Nephron (organoid): ENCODE results near the gene RBPJL.

ENCODE experiments used
- H3K27ac Mint-ChIP-seq, 3 experiments: 2 replicates each; pipeline ENCODE4 v1.8.0; 2020; ENCODE audit warnings: mixed read lengths in 3 of 3, mild to moderate bottlenecking in 2 of 3, moderate library complexity in 1 of 3
- H3K27me3 Mint-ChIP-seq: 2 replicates; pipeline ENCODE4 v1.8.0; 2021; ENCODE audit warnings: low read depth, mild to moderate bottlenecking, moderate library complexity, mixed read lengths
- H3K36me3 Mint-ChIP-seq: 2 replicates; pipeline ENCODE4 v1.8.0; 2020; ENCODE audit warnings: low read depth, mixed read lengths
- H3K4me1 Mint-ChIP-seq: 2 replicates; pipeline ENCODE4 v1.8.0; 2020; ENCODE audit warnings: mixed read lengths
- H3K4me3 Mint-ChIP-seq, 3 experiments: 2 replicates each; pipeline ENCODE4 v1.8.0; 2020; ENCODE audit warnings: mild to moderate bottlenecking in 3 of 3, mixed read lengths in 3 of 3, moderate library complexity in 2 of 3
- H3K9me3 Mint-ChIP-seq: 2 replicates; pipeline ENCODE4 v1.8.0; 2020; ENCODE audit warnings: mixed read lengths
- TF ChIP-seq, protein P1 (sequence below), 3 experiments: fragments of 200-600 bp; sonication (generic); IDR thresholded peaks; one replicate each; pipeline ENCODE4 v1.5.0; 2021; ENCODE audit warnings: antibody characterized with exemption in 3 of 3; ENCODE audit not compliant: unreplicated experiment in 3 of 3

The RBPJL gene, protein sequence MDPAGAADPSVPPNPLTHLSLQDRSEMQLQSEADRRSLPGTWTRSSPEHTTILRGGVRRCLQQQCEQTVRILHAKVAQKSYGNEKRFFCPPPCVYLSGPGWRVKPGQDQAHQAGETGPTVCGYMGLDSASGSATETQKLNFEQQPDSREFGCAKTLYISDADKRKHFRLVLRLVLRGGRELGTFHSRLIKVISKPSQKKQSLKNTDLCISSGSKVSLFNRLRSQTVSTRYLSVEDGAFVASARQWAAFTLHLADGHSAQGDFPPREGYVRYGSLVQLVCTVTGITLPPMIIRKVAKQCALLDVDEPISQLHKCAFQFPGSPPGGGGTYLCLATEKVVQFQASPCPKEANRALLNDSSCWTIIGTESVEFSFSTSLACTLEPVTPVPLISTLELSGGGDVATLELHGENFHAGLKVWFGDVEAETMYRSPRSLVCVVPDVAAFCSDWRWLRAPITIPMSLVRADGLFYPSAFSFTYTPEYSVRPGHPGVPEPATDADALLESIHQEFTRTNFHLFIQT

DNA sequence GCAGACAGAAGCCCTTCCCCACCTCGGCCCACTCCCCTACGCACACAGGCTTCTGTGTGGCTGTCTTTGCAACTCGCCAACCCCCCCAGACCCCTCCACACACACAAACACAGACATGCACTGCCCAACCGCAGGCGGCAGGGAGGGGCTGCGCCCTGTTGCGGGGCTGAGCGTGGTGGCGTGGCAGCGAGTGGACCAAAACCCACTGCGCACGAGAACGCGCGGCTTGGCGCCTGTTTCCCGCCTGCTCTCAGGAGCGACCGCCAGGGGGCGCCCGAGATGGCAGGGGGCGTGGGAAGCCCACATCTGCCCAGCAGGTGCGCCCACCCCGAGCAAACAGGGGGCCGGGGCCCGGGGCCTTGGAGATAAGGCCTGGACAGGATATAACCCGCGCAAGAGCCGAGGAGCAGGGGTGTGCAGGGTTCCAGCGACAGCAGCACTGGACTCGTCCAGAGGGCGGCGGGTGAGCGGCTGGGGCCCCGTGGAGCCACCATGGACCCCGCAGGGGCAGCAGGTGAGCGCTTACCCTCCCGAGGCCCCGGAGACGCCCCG lies at the start of gene RBPJL:
TSS of gene RBPJL (plus strand) at position 410 of the 552 bp plus-strand sequence. CDS start at position 493, 83 bp downstream.
- TF ChIP-seq, protein P1, sequence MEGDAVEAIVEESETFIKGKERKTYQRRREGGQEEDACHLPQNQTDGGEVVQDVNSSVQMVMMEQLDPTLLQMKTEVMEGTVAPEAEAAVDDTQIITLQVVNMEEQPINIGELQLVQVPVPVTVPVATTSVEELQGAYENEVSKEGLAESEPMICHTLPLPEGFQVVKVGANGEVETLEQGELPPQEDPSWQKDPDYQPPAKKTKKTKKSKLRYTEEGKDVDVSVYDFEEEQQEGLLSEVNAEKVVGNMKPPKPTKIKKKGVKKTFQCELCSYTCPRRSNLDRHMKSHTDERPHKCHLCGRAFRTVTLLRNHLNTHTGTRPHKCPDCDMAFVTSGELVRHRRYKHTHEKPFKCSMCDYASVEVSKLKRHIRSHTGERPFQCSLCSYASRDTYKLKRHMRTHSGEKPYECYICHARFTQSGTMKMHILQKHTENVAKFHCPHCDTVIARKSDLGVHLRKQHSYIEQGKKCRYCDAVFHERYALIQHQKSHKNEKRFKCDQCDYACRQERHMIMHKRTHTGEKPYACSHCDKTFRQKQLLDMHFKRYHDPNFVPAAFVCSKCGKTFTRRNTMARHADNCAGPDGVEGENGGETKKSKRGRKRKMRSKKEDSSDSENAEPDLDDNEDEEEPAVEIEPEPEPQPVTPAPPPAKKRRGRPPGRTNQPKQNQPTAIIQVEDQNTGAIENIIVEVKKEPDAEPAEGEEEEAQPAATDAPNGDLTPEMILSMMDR (IDR thresholded peaks at IDR 0.05; ENCODE audit: unreplicated experiment in 3 of 3), result peak; percentile 63 to 71 (median 70)
- H3K27me3 Mint-ChIP-seq, result peaks cover 50% of the 10 kb centered on the region
- no peaks in the 10 kb centered on the region for H3K9me3 Mint-ChIP-seq
- peaks cover 6% of the 10 kb centered on the region for H3K4me1 Mint-ChIP-seq
- no peaks in the 10 kb centered on the region for H3K36me3 Mint-ChIP-seq
- no peak within 1 kb of the TSS for H3K4me3 Mint-ChIP-seq
- no peak within 1 kb of the TSS for H3K27ac Mint-ChIP-seq

DNA sequence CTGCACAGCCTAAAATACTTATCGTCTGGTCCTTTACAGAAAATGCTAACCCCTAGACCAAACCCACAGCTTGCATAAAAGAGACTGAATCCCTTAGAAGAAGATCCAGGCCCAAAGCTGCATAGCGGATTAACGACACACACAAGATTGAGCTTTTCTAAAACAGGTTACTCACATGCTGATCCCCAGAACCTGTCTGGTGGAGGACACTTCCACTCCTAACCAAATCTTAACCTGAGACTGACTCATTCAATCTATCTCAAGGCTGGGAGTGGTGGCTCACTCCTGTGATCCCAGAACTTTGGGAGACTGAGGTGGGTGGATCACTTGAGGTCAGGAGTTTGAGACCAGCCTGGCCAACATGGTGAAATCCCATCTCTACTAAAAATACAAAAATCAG lies 49.5 kb upstream of the RBPJL start:
- TF ChIP-seq, protein P1 (IDR thresholded peaks at IDR 0.05; ENCODE audit: unreplicated experiment in 3 of 3), result no peak
- H3K9me3 Mint-ChIP-seq, result no peaks in the 10 kb centered on the region
- no peaks in the 10 kb centered on the region for H3K4me1 Mint-ChIP-seq
- H3K27ac Mint-ChIP-seq, result no peak overlapping the region
- H3K4me3 Mint-ChIP-seq, result no peak overlapping the region
- peaks cover 13% of the 10 kb centered on the region for H3K27me3 Mint-ChIP-seq
- H3K36me3 Mint-ChIP-seq, result no peaks in the 10 kb centered on the region

DNA sequence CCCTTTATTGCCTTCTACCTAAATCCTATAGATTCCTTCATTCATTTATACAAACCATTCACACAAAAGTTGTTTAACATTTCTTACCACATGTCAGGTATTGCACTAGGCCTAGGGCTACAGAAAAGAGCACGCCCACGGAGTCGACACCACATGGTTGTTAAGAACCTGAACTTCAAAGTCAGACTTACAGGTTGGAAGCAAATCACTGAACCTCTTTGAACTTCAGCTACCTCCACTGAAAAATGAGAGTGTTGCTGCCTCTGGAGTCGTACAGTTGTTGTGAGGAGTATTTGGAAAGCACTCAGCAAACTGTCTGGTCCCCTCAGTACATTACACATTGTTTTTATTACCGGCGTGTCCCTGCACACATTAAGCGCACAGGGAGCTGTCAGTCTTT lies 48.9 kb upstream of the RBPJL start:
- Mint-ChIP-seq H3K4me3 (no peak overlapping the region), H3K36me3 (no peaks in the 10 kb centered on the region), H3K27ac (no peak overlapping the region), H3K4me1 (no peaks in the 10 kb centered on the region), H3K9me3 (no peaks in the 10 kb centered on the region), H3K27me3 (peaks cover 13% of the 10 kb centered on the region)
- TF ChIP-seq, protein P1 (IDR thresholded peaks at IDR 0.05; ENCODE audit: unreplicated experiment in 3 of 3), result no peak

DNA sequence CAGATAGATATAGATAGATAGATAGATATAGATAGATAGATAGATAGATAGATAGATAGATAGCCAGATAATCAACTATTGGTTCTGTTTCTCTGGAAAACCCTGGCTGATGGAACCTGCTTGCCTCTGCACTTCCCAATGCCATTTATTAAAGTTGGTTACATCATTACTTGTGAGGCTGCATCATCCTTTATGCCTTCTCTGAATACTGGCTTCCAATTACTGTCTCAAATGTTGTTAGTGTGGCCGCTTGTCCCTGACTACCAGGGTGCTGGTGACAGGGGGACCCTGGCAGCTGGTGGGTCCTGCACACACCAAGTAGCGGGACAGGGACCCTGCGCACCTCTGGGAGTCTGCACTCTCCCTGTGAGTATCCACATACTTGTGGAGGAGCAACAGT lies 48.4 kb upstream of the RBPJL start:
- peaks cover 13% of the 10 kb centered on the region for H3K27me3 Mint-ChIP-seq
- H3K4me3 Mint-ChIP-seq, result no peak overlapping the region
- no peak overlapping the region for H3K27ac Mint-ChIP-seq
- no peaks in the 10 kb centered on the region for H3K36me3 Mint-ChIP-seq
- TF ChIP-seq, protein P1 (IDR thresholded peaks at IDR 0.05; ENCODE audit: unreplicated experiment in 3 of 3), result no peak
- H3K9me3 Mint-ChIP-seq, result no peaks in the 10 kb centered on the region
- H3K4me1 Mint-ChIP-seq, result no peaks in the 10 kb centered on the region

DNA sequence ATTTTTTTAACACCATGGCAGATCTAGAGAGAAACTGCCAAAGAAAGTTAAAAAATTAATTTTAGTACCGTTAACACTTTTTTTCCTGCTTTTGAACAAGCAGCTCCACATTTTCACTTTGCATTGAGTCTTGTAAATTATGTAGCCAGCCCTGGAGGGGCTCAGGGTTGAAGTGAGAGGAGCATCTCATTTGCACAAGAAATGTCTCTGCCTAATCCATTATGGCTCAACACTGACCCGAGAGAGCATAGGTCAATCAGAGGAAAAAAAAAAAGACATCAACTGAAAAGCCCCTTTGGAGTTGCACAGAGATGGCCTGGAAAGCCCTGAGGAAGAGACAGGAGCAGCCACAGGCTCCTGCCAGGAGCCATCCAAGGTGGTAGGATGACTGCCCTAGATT lies 48.0 kb upstream of the RBPJL start:
- Mint-ChIP-seq H3K4me1 (no peaks in the 10 kb centered on the region), H3K4me3 (no peak overlapping the region), H3K9me3 (no peaks in the 10 kb centered on the region), H3K27ac (no peak overlapping the region), H3K27me3 (peaks cover 13% of the 10 kb centered on the region), H3K36me3 (no peaks in the 10 kb centered on the region)
- TF ChIP-seq, protein P1 (IDR thresholded peaks at IDR 0.05; ENCODE audit: unreplicated experiment in 3 of 3), result no peak
